HL-60/S4 (cell line): ENCODE measurements around the gene ZMYND8.
"Not testable (repeated sequence)": the region's sequence is repeated elsewhere in the genome, so short reads cannot be mapped to it uniquely, and the experiment has no call there.

Source experiments
- in situ Hi-C: fragments of 300-500 bp; cut with MboI; formaldehyde crosslinking; loops from 2 replicates; pipeline ENCODE4 v1.14.3; 2022; ENCODE audit warnings: low sequenced_read_pairs

The ZMYND8 gene

DNA sequence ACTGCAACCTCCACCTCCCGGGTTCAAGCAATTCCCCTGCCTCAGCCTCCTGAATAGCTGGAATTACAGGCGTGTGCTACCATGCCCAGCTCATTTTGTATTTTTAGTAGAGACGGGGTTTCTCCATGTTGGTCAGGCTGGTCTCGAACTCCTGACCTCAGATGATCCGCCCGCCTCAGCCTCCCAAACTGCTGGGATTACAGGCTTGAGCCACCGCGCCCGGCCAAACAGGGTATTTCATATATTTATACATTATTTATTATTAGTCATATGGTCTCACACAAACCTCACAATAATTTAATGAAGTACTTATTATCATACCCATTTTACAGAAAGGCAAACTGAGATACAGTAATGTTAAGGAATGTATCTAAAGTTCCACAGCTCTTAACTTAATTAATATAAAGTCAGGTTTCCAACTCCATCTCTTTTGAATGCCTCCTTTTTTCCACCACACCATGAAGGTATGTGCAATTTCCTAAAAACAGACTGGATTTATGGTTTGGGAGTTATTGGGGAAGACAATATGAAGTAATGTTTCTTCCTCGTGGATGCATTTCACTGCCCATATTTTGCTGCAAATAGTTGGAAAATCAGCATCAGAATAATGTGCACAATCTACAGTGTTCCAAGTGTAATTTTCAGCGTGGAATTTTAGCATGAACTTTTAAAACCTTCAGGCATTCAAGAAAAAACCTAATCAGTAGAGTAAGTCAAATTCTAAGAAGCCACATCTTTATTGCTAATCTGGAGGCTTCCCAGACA lies 65.7 kb downstream of the ZMYND8 start:
- in situ Hi-C loops = no loop called here

DNA sequence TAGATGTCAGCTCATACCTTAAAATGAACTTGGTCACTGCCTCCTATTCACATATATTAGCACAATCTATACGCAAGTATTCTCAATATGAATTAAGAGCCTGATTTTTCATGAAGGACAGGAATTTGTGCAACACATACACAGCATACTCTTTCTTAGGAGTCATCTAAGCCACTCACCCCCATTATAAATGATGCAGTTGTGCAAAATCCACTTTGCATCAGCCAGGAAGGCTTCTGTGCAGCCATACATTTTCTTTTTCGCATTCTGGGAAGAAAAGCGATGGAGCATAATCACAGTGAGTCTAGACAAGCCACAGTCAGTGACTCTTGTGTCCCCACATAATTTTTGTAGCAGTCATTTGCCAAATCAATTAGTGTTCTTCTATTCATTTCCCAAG lies 66.5 kb downstream of the ZMYND8 start:
- in situ Hi-C loops = no loop called here

DNA sequence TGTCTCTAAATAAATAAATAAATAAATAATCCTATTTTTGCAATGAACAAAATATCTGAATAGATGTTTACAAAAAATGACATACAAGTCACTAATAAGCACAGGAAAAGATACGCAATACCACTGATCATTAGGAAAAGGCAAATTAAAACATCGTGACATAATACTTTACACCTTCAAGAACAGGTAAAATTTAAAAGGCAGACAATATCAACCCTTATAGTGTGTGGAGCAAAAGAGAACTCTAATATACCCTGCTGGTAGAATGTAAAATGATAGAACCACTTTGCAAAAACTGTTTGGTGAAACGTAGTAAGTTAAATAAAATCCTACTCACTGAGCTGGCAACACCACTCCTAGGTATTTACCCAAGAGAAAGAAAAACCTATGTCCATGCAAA lies 67.4 kb downstream of the ZMYND8 start:
- in situ Hi-C loops = no loop called here

DNA sequence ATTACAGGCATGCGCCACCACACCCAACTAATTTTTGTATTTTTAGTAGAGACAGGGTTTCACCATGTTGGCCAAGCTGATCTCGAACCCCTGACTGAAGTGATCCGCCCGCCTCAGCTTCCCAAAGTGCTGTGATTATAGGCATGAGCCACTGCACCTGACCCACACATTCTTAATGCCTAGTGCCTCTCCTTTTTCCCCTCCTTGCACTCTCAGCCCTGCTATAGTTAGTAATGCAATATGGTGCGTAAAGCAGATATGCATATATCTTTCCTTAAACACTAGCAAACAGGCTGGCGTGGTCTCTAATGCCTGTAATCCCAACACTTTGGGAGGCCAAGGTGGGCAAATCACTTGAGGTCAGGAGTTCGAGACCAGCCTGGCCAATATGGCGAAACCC lies 68.0 kb downstream of the ZMYND8 start:
- in situ Hi-C loops = not testable (repeated sequence)

DNA sequence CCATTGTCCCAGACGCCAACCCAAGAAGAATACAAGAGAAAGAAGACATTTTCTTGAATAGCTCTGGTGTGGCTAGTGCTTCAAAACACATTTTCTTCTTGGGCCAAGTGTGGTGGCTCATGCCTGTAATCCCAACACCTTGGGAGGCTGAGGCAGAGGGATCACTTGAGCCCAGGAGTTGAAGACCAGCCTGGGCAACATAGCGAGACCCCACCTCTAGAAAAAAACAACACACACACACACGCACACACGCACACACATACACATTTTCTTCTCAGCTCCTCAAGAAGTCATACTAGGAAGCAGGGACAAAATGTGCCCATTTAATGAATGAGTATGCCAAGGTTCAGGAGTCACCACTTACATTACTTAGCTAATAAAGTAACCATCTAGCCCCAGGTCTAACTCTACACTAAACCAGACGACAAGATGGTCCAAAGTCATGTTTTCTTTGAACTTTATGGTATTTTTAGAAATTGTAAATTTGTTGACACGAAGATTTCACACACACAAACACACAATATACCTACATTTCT lies 68.8 kb downstream of the ZMYND8 start:
- in situ Hi-C loops = no loop called here

DNA sequence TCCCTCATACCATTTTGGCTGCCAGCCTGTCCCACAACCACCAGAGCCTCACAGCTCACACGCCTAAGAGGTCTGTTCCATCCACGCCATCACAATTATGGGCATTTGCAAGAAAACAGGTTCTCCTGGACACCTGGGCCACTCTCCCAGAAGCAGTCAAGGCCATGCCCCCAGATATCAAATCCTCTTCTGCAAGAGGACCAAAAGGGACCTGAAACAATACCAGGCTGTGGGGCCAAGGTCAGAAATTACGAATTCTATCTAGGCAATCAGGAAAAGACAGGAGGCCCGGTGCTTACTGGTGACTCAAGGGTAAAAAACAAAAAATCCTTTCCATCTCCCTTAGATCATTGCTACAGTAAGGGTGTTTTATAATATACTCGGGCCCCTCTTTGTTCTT lies 69.8 kb downstream of the ZMYND8 start:
- in situ Hi-C loops = no loop called here

DNA sequence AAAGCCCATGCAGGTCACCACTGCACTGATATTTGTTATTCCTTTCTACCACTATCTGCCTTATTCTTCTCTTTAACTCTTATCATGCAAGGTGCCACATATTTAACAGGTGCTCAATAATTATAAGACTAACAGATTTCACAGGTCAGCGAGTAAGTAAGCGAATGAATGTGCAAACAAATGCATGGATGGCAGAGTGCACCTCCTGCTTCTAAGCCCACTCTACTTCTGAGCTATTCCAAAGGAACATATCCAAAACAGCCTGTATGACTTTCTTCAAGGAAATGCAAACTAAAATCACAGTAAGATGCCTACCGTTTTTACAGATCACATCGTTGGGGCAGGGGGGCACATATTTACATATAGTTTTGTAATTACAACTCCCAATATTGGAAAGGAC lies 71.3 kb downstream of the ZMYND8 start:
- in situ Hi-C loops = no loop called here

DNA sequence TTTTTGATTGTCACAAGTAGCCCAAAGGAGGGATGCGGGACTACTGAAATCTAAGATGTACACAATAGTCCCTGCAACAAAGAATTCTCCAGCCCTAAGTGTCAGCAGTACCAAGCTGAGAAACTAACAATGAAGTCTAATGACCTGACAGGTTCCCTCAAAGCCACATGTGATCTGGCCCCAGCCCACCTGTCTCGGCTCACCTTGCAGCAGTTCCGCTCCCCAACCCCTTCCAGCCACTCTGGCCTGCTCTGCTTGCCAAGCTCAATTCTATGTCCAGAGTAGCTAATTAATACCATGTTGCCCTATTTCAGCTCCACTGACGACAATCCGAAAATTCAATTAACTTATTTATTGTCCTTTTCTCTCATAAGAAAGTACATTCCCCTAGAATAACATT lies 72.1 kb downstream of the ZMYND8 start:
- in situ Hi-C loops = no loop called here

DNA sequence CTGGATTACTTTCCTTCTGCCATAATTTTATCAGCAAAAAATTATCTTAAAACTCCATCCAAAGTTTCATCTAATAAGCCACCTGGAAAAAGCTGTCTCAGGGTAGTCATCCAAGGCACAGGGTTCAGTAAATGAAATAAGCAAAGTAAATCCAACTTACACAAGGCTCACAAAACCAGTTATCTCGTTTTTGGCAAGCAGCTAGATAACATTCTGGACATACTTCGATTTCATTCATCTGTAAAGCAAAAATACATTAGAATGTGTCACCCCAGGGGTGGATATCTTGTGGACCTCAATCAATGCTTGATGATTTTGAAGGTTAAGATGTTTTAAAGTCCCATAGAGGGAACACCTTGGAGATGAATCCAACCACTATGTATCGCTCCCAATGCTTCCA lies 73.1 kb downstream of the ZMYND8 start:
- in situ Hi-C loops = no loop called here

DNA sequence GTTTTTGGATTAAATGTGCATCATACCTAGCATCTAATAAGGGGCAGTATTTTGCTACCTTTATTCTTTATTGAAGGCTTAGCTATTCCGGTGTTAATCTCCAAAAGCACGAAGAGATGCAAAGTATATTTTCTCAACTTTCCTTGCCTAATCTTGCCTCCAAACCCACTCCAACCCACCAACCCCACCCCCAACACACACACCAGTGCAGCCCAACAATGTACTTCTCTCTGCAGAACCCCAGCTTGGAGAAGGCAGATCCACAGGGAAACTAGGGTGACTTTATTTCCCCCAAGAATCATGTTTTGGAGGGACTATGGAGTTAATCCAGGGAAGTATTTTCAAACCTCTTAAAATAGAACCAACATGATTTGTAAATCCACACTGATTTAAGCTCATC lies 73.6 kb downstream of the ZMYND8 start:
- in situ Hi-C loops = no loop called here

DNA sequence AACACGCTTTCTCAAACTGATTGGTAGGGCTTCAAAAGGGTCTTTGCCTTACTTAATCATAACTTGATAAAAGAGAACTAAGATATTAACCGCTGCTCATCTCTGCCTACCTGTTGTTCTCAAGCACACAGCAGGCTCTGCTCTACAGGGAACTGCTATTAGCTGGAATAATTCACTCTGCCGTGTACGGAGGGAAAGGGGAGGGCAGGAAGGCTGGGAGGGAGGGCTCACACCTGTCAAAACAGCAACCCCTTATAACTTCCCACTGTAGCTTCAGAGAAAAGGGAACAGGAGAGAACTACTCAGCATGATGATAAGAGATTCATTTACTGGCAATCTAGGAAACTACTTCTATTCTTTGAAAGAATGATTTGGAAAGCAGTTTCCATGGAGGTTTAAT lies 75.1 kb downstream of the ZMYND8 start:
- in situ Hi-C loops = no loop called here

DNA sequence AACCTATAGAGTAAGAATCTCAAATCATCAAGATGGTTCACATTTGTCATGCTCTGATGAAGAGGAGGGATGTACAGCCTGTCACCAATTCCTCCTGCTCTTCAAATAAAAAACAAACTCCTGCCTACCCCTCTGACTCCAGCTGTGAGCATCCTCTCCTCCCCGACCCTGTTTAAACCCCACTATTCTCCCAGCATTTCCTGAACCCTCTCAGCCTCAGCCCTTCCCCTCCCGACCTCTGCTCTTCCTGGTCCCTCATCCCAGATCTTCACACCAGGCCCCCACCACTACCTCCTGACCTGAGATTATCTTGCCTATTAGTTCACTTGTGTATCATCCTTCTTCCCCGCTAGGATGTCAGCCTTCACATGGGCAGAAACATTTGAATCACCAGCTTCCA lies 75.8 kb downstream of the ZMYND8 start:
- in situ Hi-C loops = no loop called here

DNA sequence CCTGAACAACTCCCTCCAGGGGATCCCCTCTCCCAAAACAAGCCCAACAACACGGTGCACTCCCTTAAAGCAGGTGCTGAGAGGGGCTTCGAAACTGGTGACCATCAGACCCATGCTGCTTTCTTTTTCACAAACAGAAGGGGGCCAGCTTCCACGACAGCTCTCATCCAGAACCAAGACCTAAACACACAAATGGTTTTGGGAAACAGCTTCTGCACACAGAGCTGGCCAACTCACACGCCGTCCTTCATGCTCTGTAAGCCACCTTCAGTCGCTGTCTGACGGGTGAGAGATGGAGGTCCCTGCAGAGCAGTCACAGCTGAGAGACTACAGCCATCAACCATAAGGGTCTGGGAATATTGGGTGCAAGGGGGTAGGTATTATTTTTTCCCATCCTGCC lies 76.3 kb downstream of the ZMYND8 start:
- in situ Hi-C loops = no loop called here

DNA sequence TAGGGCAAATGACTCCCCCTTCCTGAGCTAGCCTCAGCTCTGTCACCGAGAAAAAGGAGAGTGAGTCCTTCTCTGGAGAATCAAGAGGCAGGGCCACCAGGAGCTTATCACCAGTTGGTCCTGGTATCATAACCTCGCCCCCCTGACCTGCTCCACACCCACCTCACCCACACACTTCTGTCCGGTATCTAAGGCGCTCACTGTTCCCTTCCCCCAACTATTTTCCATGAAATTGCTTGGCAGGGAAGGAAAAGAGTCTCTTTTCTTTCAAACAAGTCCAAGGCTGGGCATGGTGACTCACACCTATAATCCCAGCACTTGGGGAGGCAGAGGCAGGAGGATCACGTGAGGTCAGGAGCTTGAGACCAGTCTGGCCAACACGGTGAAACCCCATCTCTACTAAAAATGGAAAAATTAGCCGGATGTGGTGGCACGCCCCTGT lies 77.6 kb downstream of the ZMYND8 start:
- in situ Hi-C loops = no loop called here

DNA sequence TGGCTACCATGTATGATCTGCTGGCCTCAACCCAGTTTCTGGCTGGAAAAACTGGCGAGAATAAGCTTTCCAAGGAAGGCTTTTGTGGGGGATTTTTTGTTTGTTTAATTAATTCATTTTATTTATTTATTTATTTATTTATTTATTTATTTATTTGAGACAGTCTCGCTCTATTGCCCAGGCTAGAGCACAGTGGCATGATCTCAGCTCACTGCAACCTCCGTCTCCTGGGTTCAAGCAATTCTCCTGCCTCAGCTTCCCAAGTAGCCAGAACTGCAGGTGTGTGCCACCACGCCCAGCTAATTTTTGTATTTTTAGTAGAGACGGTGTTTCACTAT lies 79.0 kb downstream of the ZMYND8 start:
- in situ Hi-C loops = not testable (repeated sequence)

DNA sequence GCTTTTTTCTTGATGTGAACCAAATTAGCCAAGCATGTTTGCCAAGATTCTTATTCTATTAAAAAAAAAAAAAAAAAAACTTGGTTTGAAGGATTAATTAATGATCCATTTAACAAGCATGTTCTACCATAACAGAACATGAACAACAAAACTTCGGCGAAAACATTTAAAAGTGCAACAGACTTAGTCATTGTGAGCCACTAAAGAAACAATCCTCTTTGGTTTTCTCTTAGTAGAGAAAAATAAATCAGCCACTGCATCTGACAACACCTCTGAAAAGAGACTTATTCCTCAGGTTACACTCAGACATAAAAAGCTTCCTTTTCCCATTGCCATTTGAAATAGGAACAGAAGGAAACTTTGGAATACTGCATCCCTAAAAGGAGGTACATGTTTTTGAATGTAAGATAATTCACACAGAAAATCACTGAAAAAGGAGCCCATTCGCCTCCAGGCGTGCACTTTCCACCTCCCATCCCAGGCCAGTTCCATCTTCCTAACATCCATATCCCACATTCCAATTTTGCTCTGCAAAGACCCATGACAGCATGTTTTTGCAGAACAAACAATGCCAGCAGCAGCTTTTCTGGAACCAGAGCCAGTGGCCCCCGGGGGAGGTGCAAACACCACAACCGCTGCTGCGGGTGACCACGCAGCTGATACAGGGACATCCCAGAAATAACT lies 79.5 kb downstream of the ZMYND8 start:
- in situ Hi-C loops = no loop called here

DNA sequence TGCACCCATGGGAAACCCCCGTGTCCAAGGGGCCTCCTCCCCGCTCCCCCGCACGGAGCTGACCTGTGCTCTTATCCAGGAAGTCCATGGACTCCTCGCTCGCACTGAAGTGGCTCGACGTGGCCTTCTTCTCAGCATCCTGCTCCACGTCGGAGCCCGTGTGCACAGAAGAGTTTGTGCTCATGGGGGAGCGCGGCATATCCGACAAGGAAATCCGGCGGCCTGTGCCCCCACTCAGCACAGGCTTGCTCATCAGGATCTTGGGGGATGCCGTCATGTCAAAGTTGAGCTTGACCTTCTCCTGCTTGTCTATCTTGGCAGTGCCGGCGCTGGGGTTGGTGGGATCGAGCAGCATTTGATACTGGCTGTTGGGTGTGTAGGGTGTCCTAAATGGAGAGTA lies 80.2 kb downstream of the ZMYND8 start:
- in situ Hi-C loops = no loop called here

DNA sequence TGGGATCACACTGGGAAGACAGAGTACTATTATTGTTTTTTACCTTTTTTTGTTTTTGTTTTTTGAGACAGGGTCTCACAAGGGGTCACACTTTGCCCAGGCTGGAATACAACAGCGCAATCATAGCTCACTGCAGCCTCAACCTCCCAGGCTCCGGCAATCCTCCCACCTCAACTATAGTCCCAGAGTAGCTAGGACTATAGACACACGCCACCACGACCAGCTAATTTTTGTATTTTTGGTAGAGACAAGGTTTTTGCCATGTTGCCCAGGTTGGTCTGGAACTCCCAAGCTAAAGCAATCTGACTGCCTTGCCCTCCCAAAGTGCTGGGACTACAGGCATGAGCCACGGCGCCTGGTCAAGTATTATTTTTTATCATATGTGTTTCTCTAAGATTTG lies 81.0 kb downstream of the ZMYND8 start:
- in situ Hi-C loops = no loop called here

DNA sequence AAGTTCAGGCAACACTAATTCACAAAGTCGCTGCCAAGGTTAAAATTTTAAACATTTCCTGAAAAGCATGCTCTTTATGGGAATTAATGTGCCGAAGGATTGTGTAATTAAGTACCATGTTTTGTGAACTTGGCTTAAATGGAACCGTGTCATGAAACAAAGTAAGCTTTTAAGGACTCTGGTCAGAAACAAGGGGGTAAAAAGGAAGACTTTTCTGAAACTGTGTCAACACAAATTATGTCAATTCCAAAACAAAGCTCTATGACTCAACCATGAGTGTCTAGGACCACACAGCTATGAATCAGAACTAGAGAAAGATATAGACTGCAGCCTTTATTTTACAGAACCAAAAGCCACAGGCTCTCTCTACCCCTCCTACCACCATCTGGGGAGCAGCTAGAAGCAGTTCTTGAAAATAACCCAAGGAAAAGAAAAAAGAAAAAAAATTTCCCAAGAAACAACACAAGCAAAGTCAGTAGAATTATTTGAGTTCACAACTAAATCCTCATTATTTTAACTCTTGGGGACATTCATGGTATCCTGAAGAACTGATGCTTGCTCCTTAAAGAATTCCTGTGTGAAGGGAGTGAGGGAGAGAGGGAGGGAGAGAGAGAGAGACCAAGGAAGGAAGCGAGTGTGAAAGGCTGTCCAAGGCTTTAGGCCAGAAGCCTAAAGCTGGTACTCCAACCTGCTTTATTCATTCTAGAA lies 81.9 kb downstream of the ZMYND8 start:
- in situ Hi-C loops = no loop called here

DNA sequence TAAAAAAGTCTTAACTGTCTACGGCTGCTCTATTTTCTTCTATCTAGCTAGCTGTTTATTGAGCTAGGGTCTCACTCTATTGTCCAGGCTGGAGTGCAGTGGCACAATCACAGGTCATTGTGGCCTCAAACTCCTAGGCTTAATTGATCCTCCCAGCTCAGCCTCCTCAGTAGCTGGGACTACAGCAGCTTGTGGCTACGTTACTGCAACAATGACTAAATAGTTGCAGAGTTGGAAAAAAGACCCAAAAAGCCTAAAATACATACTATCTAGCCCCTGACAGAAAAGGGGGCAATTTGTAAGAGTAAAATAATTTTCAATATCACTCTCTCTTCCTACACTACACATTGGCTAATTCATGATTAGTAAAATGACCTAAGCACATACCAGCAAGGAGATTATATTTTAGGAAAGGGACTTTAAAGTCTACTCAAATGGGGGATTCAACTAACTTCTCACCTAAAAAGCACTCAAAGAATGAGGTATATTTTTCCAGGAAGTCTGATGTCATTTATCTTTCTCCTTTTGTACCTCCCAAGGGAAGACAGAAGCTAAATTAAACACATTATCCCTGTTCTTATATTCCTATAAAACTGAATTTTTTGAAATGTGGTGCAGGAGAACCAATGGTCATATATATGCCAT lies 82.8 kb downstream of the ZMYND8 start:
- in situ Hi-C loops = no loop called here

DNA sequence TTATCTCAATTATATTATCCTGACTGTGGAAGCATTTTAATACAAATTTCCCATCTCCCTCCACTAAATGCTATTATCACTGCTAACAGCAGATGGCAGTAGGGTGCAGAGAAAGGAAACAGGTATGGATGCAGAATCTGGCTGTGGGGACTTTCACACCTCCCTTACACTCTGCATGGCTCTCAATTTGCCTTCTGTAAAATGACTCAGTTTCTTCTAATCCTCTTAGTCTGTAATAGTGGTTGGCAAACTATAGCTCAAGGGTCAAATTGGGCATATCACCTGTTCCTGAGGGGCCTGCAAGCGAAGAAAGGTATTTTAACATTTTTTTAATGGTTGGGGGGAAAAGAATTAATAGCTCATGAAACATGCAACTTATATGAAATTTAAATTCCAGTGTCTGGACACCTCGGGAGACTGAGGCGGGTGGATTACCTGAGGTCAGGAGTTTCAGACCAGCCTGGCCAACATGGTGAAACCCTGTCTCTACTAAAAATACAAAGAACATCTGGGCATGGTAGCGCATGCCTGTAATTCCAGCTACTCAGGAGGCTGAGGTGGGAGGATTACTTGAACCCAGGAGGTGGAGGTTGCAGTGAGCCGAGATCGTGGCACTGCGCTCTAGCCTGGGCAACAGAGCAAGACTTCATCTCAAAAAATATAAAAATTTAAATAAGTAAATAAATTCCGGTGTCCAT lies 83.5 kb downstream of the ZMYND8 start:
- in situ Hi-C loops = no loop called here
